ENCODE measurements around the gene MOB3A.
"Not testable (repeated sequence)": the region's sequence is repeated elsewhere in the genome, so short reads cannot be mapped to it uniquely, and the experiment has no call there.

The MOB3A gene

DNA sequence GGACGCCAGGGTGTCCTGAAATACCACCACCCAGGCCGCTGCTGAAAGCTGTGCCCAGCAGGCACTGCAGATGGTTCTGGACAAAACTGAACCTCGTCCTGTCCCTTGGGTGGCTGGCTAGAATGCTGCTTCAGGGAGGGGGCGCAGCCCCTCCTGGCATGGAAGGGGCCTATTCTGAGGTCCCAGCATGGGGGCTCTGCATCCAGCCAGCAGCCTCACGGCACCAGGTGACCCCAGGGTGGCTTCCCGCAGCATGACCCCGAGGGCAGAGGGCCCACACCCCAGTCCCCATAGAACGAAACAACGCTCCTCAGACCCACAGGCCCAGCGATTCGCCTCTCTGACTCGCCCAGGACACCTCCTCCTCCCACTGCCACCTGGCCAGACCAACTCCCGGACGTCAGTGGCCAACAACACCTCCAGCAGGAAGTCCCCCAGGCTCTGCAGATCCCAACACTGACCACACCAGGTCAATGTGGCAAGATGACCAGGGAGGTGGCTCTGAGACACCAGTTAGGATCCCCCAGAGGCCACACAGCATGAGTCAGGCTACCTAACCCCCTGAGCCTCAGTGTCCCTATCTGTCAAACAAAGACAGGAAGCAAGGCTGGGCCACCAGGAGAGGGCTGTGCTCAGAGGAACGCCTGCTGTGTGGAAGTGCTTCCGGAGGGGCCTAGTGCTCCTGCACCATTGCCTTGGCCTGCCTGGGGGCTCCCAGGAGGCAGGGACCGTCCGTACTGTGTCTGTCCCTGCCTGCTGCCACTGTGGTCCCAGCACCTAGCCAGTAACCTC, 51.2 kb downstream of the MOB3A start:
- no peak for DNase-seq

DNA sequence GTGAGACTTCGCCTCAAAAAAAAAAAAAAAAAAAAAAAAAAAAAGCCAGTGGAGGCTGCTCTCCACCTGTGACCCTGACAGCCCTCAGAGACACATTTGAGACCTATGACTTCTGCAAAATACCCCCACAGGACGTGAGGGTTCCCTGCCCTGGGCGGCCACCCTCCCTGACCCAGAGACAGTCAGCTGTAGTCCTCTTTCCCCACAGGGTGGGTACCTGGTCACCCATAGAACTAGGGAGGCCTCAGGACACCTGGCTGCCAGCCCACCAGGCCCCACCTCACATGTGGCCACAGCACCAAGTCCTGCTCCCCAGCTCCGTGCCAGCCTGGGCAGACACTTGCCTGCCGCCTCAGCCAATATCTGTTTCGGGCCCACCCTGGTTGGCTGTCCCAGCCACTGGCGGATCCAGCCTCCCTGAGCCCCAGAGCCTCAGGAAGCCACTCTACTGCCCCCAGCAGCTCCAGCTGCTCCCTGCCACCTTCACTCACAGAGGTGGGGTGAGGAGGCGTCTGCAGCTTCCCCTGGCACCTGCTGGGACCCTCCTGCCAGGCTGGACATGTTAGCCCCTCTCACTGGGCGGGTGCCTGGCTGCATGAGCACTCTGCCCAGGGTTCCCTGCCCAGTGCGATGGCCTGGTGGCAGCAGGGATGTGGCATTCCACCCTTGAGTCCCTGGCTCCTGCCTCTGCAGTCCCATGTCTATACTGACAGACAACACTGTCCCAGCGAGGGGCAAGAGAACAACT, 52.0 kb downstream of the MOB3A start:
- DNase-seq, result no peak

GRCh38 chr19:2043251-2043641, 52.9 kb downstream of the MOB3A start:
- DNase-seq, result no peak

DNA sequence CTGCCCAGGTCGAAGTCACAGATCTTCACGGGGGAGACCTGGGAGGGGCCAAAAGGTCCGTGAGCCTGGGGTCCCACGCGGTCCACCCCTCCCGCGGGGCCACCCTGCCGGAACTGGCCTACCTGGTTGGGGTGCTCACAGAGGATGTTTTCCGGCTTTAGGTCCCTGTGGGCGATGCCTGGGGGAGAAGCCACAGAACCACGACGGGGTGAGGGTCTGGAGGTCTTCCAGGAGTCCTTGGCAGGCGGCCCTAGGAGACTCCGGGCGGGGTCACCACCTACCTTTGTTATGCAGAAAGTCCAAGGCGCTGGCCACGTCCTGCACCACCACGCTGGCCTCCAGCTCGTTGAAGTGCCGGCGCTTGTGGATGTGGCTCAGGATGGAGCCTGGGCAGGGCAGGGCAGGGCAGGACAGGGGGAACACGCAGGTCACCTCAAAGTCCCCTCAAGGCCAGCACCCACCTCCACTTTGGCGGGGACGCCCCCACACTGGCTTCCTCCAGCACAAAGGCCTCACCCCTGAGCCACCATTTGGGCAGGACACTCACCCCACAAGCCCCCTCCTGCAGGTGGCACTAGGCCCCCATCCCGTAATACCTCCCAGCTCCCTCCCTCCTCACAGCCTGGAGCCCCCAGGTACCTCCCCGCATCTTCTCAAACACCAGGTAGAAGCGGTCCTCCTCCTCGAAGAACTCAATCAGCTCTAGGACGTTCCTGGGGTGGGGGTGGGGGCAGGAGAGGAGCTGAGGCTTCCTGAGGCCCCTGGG, 53.5 kb downstream of the MOB3A start:
- DNase-seq, result no peak

- DNase-seq, result peak; percentile 91
Observed at GRCh38 chr19:2041683-2042484, 54.2 kb downstream of the MOB3A start.

DNA sequence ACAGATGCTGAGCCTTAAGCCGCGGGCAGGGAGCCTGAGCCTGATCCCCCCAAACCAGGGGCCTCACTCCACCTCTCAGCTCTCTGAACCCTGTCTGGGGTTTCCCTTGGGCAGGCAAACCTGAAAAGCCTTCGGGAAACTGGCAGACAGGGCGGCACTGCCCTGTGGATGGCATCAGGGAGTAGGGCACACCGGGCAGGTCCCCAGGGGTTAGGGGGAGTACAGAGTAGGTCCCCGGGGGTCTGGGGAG, 54.8 kb downstream of the MOB3A start:
- no peak for DNase-seq

DNA sequence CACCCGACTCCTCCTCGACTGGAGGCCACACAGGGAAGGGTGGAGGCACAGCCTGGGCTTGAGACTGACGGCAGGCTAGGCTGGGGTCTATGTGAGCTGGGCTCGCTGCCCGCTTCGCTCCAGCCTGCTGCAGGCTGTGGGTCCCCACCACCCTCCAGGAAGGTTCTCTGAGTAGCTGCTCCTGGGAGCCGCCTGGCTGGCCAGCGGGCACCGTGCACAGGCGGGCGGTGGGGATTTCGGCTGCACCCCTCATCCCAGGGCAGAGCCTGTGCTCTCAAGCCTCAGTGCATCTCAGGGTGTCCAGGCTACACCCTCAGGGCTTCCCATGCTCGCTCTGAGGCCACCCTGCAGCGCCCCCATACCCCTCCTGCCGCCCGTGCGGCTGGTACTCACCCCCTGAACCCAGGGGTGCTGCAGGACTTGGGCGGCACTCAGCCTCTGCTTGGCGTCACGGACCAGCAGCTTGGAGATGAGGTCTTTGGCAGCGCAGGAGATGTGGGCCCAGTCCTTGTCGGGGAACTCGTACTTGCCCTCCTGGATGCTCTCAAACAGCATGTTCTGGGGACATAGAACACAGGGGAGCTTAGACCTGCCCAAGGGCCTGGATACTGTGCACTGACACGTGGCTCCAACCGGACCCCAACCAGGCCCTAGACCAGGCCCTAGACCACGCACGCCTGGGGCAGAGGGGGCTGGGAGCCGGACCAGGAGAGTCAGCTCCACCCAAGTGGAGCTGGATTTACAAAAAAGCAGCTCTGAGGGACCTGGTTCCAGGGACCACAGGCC, 55.3 kb downstream of the MOB3A start:
- no peak for DNase-seq

DNA sequence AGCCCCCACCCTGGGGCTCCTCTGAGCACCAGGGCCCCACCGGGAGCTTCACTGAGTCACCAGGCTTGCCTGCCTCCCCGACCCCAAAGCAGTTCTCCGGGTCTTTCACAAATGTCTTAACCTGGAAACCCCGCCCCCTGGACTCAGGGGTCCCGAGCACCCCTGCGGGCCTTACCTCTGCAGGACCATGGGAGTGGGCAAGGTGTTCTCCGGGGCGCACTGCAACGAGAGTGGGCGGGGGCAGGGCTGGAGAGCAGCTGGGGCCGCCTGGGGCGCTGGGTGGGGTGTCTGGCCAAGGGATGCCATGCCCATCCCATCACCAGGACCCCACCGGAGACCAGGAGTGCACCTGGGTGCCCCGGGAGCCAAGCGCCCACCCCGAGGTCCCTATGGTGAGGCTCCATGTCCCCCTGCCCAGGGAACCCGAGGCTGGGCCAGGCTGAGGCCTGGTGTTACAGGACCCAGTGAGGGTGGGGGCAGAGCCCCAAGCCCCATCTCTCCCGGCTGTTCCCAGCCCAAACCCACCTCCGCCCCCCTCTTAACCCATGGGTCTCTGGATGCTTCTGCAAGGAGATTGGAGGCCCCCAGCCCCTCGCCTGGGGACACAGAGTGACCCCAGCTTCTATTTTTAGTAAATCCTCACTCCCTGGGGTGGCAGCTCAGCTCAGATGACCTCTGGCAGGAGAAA, 56.0 kb downstream of the MOB3A start:
- no peak for DNase-seq

- DNase-seq, result no peak
Observed at GRCh38 chr19:2039089-2039958, 56.8 kb downstream of the MOB3A start.

- DNase-seq, result no peak
Observed at GRCh38 chr19:2038284-2039088, 57.6 kb downstream of the MOB3A start.

- DNase-seq, result no peak
Observed at GRCh38 chr19:2037651-2038255, 58.4 kb downstream of the MOB3A start.

DNA sequence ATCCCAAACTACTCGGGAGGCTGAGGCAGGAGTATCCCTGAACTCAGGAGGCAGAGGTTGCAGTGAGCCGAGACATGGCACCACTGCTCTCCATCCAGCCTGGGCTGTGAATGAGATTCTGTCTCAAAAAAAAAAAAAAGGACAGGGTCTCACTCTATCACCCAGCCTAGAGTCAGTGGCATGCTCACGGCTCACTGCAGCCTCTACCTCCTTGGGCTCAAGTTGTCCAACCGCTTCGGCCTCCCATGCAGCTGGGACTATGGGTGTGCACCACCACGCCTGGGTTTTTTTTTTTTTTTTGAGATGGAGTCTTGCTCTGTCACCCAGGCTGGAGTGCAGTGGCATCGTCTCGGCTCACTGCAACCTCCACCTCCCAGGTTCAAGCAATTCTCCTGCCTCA, 59.7 kb downstream of the MOB3A start:
- no peak for DNase-seq

DNA sequence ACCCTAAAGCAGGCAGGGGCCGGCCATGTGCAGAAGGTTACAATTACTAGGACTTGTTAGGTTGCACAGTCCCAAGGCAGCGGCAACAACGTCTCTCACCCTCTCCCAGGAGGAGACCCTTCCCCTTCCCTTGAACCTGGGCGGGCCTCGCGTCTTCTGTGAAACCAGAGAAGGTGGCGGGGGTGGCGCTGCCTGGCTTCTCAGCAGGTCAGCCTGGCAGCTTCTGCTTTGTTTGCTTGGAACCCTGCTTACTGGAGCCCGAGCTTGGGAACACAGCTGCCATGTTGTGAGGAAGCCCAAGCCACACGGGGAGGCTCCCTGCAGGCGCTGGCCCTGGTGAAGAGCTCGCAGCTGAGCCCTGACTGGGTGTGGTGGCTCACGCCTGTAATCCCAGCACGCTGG, 60.5 kb downstream of the MOB3A start:
- no peak for DNase-seq

GRCh38 chr19:2034729-2035589, 61.2 kb downstream of the MOB3A start:
- no peak for DNase-seq

DNA sequence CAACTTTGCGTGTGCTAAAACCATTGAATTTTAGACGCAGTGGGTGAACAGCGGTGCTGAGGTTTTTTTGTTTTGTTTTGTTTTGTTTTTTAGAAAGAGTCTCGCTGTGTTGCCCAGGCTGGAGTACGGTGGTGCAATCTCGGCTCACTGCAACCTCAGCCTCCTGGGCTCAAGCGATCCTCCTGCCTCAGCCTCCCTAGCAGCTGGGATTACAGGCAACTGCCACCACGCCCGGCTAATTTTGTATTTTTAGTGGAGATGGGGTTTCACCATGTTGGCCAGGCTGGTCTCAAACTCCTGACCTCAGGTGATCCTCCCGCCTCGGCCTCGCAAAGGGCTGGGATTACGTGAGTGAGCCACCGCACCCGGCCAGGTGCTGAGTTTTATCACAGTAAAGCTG, 61.9 kb downstream of the MOB3A start:
- not testable (repeated sequence) for DNase-seq

DNA sequence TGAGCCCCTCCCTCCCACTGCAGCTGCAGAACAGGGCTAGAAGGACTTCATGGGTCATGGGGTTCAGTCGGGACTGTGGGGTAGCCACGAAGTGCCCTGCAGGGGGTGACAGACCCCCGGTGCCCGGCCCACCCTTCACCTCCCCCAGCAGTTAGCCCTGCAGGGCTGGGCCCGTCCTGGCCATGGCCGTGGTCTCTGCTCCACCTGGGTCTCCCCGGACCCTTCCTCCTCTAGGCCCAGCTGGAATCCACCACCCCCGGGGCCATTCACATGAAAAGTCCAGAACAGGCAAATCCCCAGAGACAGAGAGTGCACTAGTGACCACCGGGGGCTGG, 62.3 kb downstream of the MOB3A start:
- DNase-seq, result no peak

GRCh38 chr19:2033115-2033824, 62.9 kb downstream of the MOB3A start:
- no peak for DNase-seq

Measured in NCI-H2107 (cell line).